CD4-positive, CD25-positive, alpha-beta regulatory T cell (primary cell): Measurements from ENCODE around the gene FEN1. TPM values are rescaled to one million over a fixed set of nuclear protein-coding genes. Genes with fewer than 3 reads are reported as not detected.

Experiments
- ATAC-seq, 2 donors: fragments of 150-1000 bp; cut with Tn5 transposase; one replicate each; pipeline ENCODE4 v1.10.0; 2021; ENCODE audit warnings: low read depth in 2 of 2, moderate number of reproducible peaks in 2 of 2, moderate library complexity in 1 of 2
- DNase-seq, 3 donors: peaks; one replicate each; pipeline versions ENCODE4 v3.0.0 to v3.0.0-alpha.2; 2012 to 2022; ENCODE audit warnings: mixed read lengths in 1 of 3
- H3K27ac ChIP-seq: one replicate; pipeline ENCODE4 v1.7.0; 2013; ENCODE audit warnings: mild to moderate bottlenecking, low read length; ENCODE audit not compliant: insufficient read depth, poor library complexity, severe bottlenecking
- H3K27me3 ChIP-seq: one replicate; pipeline ENCODE4 v1.7.0; 2013; ENCODE audit warnings: low read length; ENCODE audit not compliant: control insufficient read depth, insufficient read depth
- H3K36me3 ChIP-seq: one replicate; pipeline ENCODE4 v1.7.0; 2013; ENCODE audit warnings: mild to moderate bottlenecking, low read length, moderate library complexity; ENCODE audit not compliant: control insufficient read depth, insufficient read depth
- H3K4me1 ChIP-seq: 2 replicates; pipeline ENCODE4 v1.7.0; 2013; ENCODE audit warnings: mild to moderate bottlenecking, low read length; ENCODE audit not compliant: insufficient read depth, control insufficient read depth, poor library complexity, severe bottlenecking
- H3K4me3 ChIP-seq: one replicate; pipeline ENCODE4 v1.7.0; 2013; ENCODE audit warnings: low read depth, mild to moderate bottlenecking, low read length, moderate library complexity
- H3K9me3 ChIP-seq, 2 experiments: 1 replicate in 1 of 2; 2 replicates in 1 of 2; pipeline ENCODE4 v1.7.0; 2013; ENCODE audit warnings: low read length in 2 of 2, mild to moderate bottlenecking in 1 of 2, moderate library complexity in 1 of 2; ENCODE audit not compliant: control insufficient read depth in 2 of 2
- H3K27ac Mint-ChIP-seq, 3 donors: one replicate each; pipeline ENCODE4 v1.8.0; 2020 to 2022; ENCODE audit warnings: mild to moderate bottlenecking in 3 of 3, mixed read lengths in 3 of 3, moderate library complexity in 2 of 3
- H3K27me3 Mint-ChIP-seq: one replicate; pipeline ENCODE4 v1.8.0; 2022; ENCODE audit warnings: mild to moderate bottlenecking, mixed read lengths
- H3K36me3 Mint-ChIP-seq: one replicate; pipeline ENCODE4 v1.8.0; 2020; ENCODE audit warnings: mixed read lengths
- H3K4me1 Mint-ChIP-seq, 4 donors: one replicate each; pipeline ENCODE4 v1.8.0; 2020 to 2022; ENCODE audit warnings: mixed read lengths in 4 of 4, mild to moderate bottlenecking in 1 of 4
- H3K4me3 Mint-ChIP-seq, 4 donors: one replicate each; pipeline ENCODE4 v1.8.0; 2020 to 2022; ENCODE audit warnings: mild to moderate bottlenecking in 4 of 4, mixed read lengths in 4 of 4, moderate library complexity in 3 of 4
- H3K9me3 Mint-ChIP-seq, 7 donors: one replicate each; pipeline ENCODE4 v1.8.0; 2020 to 2022; ENCODE audit warnings: mixed read lengths in 7 of 7, mild to moderate bottlenecking in 3 of 7, moderate library complexity in 2 of 7
- polyA plus RNA-seq, 4 donors: library from polyadenylated mRNA; unstranded; fragments of 300-500 nt; fragmentation: Illumina TruSeq; gene quantifications; one replicate each; pipeline ENCODE4 v1.2.3, GENCODE V29; 2021
- total RNA-seq: library from RNA; stranded (reverse); gene quantifications from one replicate; pipeline ENCODE4 v1.2.3, GENCODE V29; 2022

The FEN1 gene
- total and polyA plus RNA-seq, 5 donors from 2014 or later, result 13.2 to 24.5 (median 22.1) TPM

GRCh38 chr11:61806785-61807184 lies 14.1 kb downstream of the FEN1 start:
- H3K27me3 Mint-ChIP-seq, result no peaks in the 10 kb centered on the region
- H3K27ac ChIP-seq, result no peak overlapping the region
- H3K36me3 Mint-ChIP-seq, result peaks cover 13% of the 10 kb centered on the region
- H3K9me3 Mint-ChIP-seq, result no peaks in the 10 kb centered on the region
- no peaks in the 10 kb centered on the region for H3K27me3 ChIP-seq
- H3K36me3 ChIP-seq, result no peaks in the 10 kb centered on the region
- H3K4me3 ChIP-seq, result no peak overlapping the region
- H3K4me1 ChIP-seq, result no peaks in the 10 kb centered on the region
- no peak overlapping the region for H3K4me3 Mint-ChIP-seq
- no peaks in the 10 kb centered on the region for H3K9me3 ChIP-seq
- H3K4me1 Mint-ChIP-seq, result peaks cover 0 to 6% (median 0%) of the 10 kb centered on the region in 4 donors
- no peak overlapping the region for H3K27ac Mint-ChIP-seq
- ATAC-seq, result no peak
- DNase-seq, result no peak

DNA sequence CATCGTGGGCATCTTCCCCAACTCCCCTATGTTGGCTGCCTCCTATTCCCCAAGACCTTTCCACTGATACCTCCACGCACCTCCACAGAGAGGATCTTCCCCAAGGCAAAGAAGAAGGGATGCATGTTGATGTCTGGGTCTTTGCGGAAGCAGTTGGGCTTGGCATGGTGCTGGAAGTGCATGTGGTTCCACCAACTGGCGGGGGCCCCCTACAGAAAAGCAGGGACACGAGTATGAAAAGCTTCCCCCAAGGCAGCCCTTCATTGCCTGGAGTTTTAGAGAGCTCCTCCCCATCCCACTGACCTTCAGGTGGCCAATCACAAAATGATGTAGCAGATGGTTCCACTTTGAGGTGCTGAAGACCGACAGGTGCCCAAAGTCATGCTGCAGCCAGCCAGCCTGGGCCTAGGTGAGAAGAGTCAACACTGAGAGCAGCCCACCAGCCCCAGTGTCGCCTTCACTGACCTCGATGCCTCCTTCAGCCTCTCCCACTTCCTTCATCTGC lies 18.0 kb downstream of the FEN1 start:
- DNase-seq, result no peak
- no peaks in the 10 kb centered on the region for H3K9me3 ChIP-seq
- no peak overlapping the region for H3K4me3 Mint-ChIP-seq
- no peak overlapping the region for H3K4me3 ChIP-seq
- no peak overlapping the region for H3K27ac Mint-ChIP-seq
- no peak for ATAC-seq
- H3K9me3 Mint-ChIP-seq, result no peaks in the 10 kb centered on the region
- no peaks in the 10 kb centered on the region for H3K36me3 ChIP-seq
- peaks cover 12% of the 10 kb centered on the region for H3K4me1 ChIP-seq
- H3K4me1 Mint-ChIP-seq, result peaks cover 2 to 13% (median 5%) of the 10 kb centered on the region in 4 donors
- H3K27me3 Mint-ChIP-seq, result peaks cover 27% of the 10 kb centered on the region
- H3K27ac ChIP-seq, result no peak overlapping the region
- no peaks in the 10 kb centered on the region for H3K27me3 ChIP-seq
- H3K36me3 Mint-ChIP-seq, result peaks cover 3% of the 10 kb centered on the region

- peak overlapping the region in 1 of 4 donors; percentile 81 for H3K4me3 Mint-ChIP-seq
- peaks cover 35% of the 10 kb centered on the region for H3K27me3 Mint-ChIP-seq
- Histone ChIP-seq H3K9me3 (no peaks in the 10 kb centered on the region), H3K36me3 (no peaks in the 10 kb centered on the region), H3K4me1 (peaks cover 23% of the 10 kb centered on the region), H3K27ac (no peak overlapping the region), H3K27me3 (no peaks in the 10 kb centered on the region), H3K4me3 (no peak overlapping the region)
- DNase-seq (no peak), ATAC-seq (no peak)
- H3K9me3 Mint-ChIP-seq, result no peaks in the 10 kb centered on the region
- H3K36me3 Mint-ChIP-seq, result peaks cover 3% of the 10 kb centered on the region
- H3K27ac Mint-ChIP-seq, result no peak overlapping the region
- H3K4me1 Mint-ChIP-seq, result peaks cover 2 to 20% (median 9%) of the 10 kb centered on the region in 4 donors
These were observed 19.1 kb downstream of the FEN1 start for GRCh38 chr11:61811831-61812230.

GRCh38 chr11:61812736-61813411 lies 20.2 kb downstream of the FEN1 start:
- Histone ChIP-seq H3K4me1 (peaks cover 28% of the 10 kb centered on the region), H3K36me3 (no peaks in the 10 kb centered on the region), H3K27me3 (peaks cover 2% of the 10 kb centered on the region), H3K9me3 (no peaks in the 10 kb centered on the region), H3K27ac (no peak overlapping the region), H3K4me3 (no peak overlapping the region)
- H3K27me3 Mint-ChIP-seq, result peaks cover 45% of the 10 kb centered on the region
- peaks cover 2 to 20% (median 11%) of the 10 kb centered on the region in 4 donors for H3K4me1 Mint-ChIP-seq
- H3K36me3 Mint-ChIP-seq, result peaks cover 3% of the 10 kb centered on the region
- H3K4me3 Mint-ChIP-seq, result peak overlapping the region in 1 of 4 donors; percentile 62
- no peak for ATAC-seq
- no peak overlapping the region for H3K27ac Mint-ChIP-seq
- H3K9me3 Mint-ChIP-seq, result no peaks in the 10 kb centered on the region
- DNase-seq, result no peak

- peaks cover 3% of the 10 kb centered on the region for H3K36me3 Mint-ChIP-seq
- H3K27ac Mint-ChIP-seq, result no peak overlapping the region
- H3K27ac ChIP-seq, result no peak overlapping the region
- H3K36me3 ChIP-seq, result no peaks in the 10 kb centered on the region
- H3K4me1 ChIP-seq, result peaks cover 28% of the 10 kb centered on the region
- H3K4me3 Mint-ChIP-seq, result peak overlapping the region; percentile 69 to 87 (median 86)
- H3K9me3 Mint-ChIP-seq, result no peaks in the 10 kb centered on the region
- DNase-seq (peak in 1 of 3 donors; percentile 33), ATAC-seq (no peak)
- peak overlapping the region; percentile 22 for H3K4me3 ChIP-seq
- peaks cover 4% of the 10 kb centered on the region for H3K27me3 ChIP-seq
- H3K27me3 Mint-ChIP-seq, result peaks cover 59% of the 10 kb centered on the region
- H3K9me3 ChIP-seq, result no peaks in the 10 kb centered on the region
- H3K4me1 Mint-ChIP-seq, result peaks cover 0 to 20% (median 9%) of the 10 kb centered on the region in 4 donors
These were observed 21.7 kb downstream of the FEN1 start for GRCh38 chr11:61814247-61814957.

DNA sequence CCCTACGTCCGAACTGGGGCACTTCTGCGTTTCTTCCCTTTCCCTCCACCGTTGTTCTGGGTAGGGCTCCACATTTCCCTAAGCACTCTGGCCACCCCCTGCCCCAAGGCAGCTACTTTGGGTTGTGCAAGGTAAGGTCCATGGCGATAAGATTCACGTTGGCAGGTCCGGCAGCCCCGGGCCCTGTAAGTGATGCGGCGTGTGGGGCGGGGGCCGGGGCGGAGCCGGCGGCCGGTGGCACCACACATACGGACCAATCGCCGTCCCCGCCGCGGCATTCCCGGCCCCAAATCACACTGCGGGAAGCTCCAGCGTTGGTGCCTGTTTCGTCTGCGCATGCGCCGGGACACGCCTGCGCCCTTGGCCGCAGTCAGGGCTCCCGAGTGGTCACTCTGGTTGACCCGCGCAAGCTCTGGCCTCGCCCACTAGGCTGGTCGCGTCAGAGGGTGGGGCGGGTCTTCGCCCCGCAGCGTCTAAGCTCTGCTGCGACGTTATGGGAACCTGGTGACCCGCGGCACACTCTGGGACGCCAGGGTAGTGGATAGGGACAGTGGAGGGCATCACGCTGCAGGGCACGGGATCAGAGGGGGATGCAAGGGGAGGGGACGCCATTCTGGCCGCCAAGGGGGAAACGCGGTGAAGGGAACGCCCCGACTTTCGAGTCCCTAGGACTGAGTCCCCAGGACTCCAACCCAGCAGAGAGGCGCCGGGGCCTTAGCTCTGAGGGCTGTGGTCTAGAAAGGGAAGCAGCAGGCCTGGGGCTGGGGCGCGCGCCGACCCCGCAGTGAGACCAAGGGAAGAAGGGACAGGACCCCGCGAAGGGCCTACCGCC lies 22.5 kb downstream of the FEN1 start:
- DNase-seq (peak in 1 of 3 donors; percentile 37), ATAC-seq (peak in 1 of 2 donors; percentile 29)
- Mint-ChIP-seq H3K27ac (no peak overlapping the region), H3K4me1 (peaks cover 0 to 20% (median 9%) of the 10 kb centered on the region in 4 donors), H3K4me3 (peak overlapping the region; percentile 86 to 87 (median 86)), H3K9me3 (no peaks in the 10 kb centered on the region), H3K36me3 (peaks cover 3% of the 10 kb centered on the region), H3K27me3 (peaks cover 59% of the 10 kb centered on the region)
- H3K4me3 ChIP-seq, result peak overlapping the region; percentile 55
- no peaks in the 10 kb centered on the region for H3K36me3 ChIP-seq
- peaks cover 4% of the 10 kb centered on the region for H3K27me3 ChIP-seq
- no peak overlapping the region for H3K27ac ChIP-seq
- no peaks in the 10 kb centered on the region for H3K9me3 ChIP-seq
- H3K4me1 ChIP-seq, result peaks cover 28% of the 10 kb centered on the region
